ENCODE results near the gene CLDN9. TPM values are rescaled to one million over a fixed set of nuclear protein-coding genes. Genes with fewer than 3 reads are reported as not detected.

CLDN9 gene
- total and polyA plus RNA-seq, 2 donors (not counting 1 experiment from before 2014, with no cell fraction given), result 0.04 TPM; not detected in 1

DNA sequence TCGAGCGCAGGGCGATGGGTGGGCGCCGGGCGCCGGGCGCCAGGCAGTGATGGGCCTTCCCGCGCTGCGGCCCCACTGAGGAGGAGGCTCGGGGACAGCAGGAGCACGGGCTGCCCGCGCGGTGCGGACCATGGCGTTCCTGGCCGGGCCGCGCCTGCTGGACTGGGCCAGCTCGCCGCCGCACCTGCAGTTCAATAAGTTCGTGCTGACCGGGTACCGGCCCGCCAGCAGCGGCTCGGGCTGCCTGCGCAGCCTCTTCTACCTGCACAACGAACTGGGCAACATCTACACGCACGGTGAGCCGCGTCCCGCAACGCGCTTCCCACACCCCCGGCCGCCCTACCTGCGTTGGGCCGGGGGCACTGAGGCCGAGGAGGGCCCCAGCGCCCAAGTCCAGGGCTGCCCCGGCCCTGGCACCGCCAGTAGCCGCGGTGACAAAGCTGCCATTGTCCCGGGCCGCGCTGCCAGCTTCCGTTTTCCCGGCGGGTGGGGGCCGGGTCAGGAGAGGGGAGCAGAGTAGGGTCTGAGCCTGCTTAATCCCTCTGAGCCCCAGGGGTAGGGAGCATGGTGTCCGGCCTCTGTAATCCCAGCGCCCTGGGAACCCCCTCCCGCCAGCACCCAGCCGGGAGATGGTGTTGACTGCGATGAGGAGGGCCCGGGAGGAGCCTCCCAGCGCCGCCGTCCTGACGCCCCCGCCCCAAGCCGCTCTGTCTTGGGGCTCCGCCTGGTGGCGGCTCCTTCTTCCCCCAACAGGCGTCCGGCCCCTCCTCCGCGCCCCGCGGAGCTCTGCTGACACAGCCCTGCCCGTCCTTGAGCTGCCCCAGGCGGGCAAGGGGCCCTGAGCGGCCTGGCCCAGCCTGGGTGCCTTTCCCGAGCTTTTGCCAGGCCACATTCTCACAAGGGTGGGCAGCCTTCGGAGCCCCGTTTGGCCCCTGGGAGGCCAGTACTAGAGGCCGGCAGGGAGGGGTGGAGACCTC lies 42.9 kb upstream of the CLDN9 start:
- Histone ChIP-seq H3K36me3 (replicated peaks in 1 of 2; ENCODE audit: control extremely low read depth in 1 of 2, control insufficient read depth in 1 of 2, extremely low read depth in 1 of 2, insufficient read depth in 2 of 2, low read length in 1 of 2) (no peaks in the 10 kb centered on the region), H4K20me1 (ENCODE audit: control insufficient read depth, insufficient read depth, low read length, poor library complexity, severe bottlenecking) (peaks cover 24% of the 10 kb centered on the region), H3K9ac (ENCODE audit: low read length) (peak overlapping the region; percentile 73), H3K27ac (ENCODE audit: low read length in 2 of 2) (no peak overlapping the region), H3K4me3 (ENCODE audit: control extremely low read depth in 1 of 5, extremely low read depth in 1 of 5, insufficient read depth in 1 of 5, low read depth in 2 of 5, low read length in 4 of 5) (peak overlapping the region; percentile 11 to 64 (median 58)), H3K79me2 (ENCODE audit: control insufficient read depth, insufficient read depth, low read length) (no peaks in the 10 kb centered on the region), H2AFZ (ENCODE audit: insufficient read depth, low read depth, low read length, poor library complexity, severe bottlenecking) (peak overlapping the region; percentile 67), H3K9me3 (ENCODE audit: control extremely low read depth in 1 of 3, control insufficient read depth in 2 of 3, insufficient read depth in 1 of 3, low read length in 2 of 3) (peaks cover 0 to 19% (median 0%) of the 10 kb centered on the region in 3 donors), H3K27me3 (replicated peaks in 1 of 4; ENCODE audit: control extremely low read depth in 1 of 4, control insufficient read depth in 3 of 4, insufficient read depth in 4 of 4, low read length in 3 of 4) (peaks cover 0 to 42% (median 11%) of the 10 kb centered on the region in 4 experiments), H3K4me2 (replicated peaks; ENCODE audit: low read depth, low read length, poor library complexity, severe bottlenecking) (peak overlapping the region; percentile 99), H3K4me1 (ENCODE audit: control insufficient read depth in 2 of 2, insufficient read depth in 2 of 2, low read length in 2 of 2) (peaks cover 44 to 47% of the 10 kb centered on the region in 2 donors)
- Mint-ChIP-seq H3K4me1 (peaks cover 19% of the 10 kb centered on the region), H3K4me3 (peak overlapping the region; percentile 67), H3K27me3 (peaks cover 16% of the 10 kb centered on the region), H3K27ac (no peak overlapping the region), H3K9me3 (ENCODE audit: insufficient read depth) (no peaks in the 10 kb centered on the region)
- peak; percentile 41 for ATAC-seq (ENCODE audit: low read depth)
- ChIA-PET POLR2A (interaction anchor here (0.6 to 1.3 kb wide), 2 partner anchors 11 to 59 kb away, joined by 6 to 7 read pairs; partner anchors contain the start of gene PKMYT1), CTCF (interaction anchor here (0.9 to 1.7 kb wide), 4 partner anchors 10 to 43 kb away, joined by 3 to 4 read pairs (median 3); no protein-coding TSS in a partner anchor)
- DNase-seq, result peak; percentile 74
- intact Hi-C loops (cut with micrococcal nuclease), result loop anchor here (1.0 to 5.0 kb wide), 3 partner anchors 10 to 59 kb away; partner anchors contain the start of genes FLYWCH1, HCFC1R1, PKMYT1 and THOC6
- no peak for TF ChIP-seq EZH2 (IDR thresholded peaks at IDR 0.05; ENCODE audit: borderline replicate concordance, insufficient read depth, low read depth, low read length, poor library complexity, severe bottlenecking)
- TF ChIP-seq, protein P1, sequence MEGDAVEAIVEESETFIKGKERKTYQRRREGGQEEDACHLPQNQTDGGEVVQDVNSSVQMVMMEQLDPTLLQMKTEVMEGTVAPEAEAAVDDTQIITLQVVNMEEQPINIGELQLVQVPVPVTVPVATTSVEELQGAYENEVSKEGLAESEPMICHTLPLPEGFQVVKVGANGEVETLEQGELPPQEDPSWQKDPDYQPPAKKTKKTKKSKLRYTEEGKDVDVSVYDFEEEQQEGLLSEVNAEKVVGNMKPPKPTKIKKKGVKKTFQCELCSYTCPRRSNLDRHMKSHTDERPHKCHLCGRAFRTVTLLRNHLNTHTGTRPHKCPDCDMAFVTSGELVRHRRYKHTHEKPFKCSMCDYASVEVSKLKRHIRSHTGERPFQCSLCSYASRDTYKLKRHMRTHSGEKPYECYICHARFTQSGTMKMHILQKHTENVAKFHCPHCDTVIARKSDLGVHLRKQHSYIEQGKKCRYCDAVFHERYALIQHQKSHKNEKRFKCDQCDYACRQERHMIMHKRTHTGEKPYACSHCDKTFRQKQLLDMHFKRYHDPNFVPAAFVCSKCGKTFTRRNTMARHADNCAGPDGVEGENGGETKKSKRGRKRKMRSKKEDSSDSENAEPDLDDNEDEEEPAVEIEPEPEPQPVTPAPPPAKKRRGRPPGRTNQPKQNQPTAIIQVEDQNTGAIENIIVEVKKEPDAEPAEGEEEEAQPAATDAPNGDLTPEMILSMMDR (IDR thresholded peaks at IDR 0.05), result peak; percentile 68
- under 1% methylated on average over 81 of the region's 83 CpGs for WGBS (ENCODE audit: insufficient coverage)
